Myocyte (in vitro differentiated cells): ENCODE results near the gene THAP12. TPM values are rescaled to one million over a fixed set of nuclear protein-coding genes. Genes with fewer than 3 reads are reported as not detected.
A peak's percentile ranks its signal among the peaks of the same experiment; 100 is the strongest.
"Not testable (repeated sequence)": the region's sequence is repeated elsewhere in the genome, so short reads cannot be mapped to it uniquely, and the experiment has no call there.

ENCODE experiments used
- DNase-seq: peaks from one replicate; pipeline ENCODE4 v3.0.0-alpha.2; 2012; ENCODE audit warnings: low read depth
- polyA plus RNA-seq: library from polyadenylated mRNA; unstranded; fragments of >200 nt; gene quantifications from one replicate; pipeline ENCODE4 v1.2.1, GENCODE V29; 2012; ENCODE audit warnings: missing spikeins
- total RNA-seq: library from RNA; depleted of rRNA; stranded (reverse); fragments of >200 nt; gene quantifications from 2 replicates; pipeline ENCODE4 v1.2.3, GENCODE V29; 2014

THAP12 gene
- total RNA-seq, result 25.9 and 30.4 TPM in 2 replicates
- polyA plus RNA-seq, result 10.4 TPM

- peak; percentile 98 for DNase-seq
Observed at GRCh38 chr11:76380977-76381719, at the start of gene THAP12, which contains the start of gene GVQW3. Gene THAP12 (minus strand): TSS chr11:76381132. CDS start chr11:76380836, 296 bp downstream. Gene GVQW3 (plus strand): TSS chr11:76381323. CDS start chr11:76381829, 506 bp downstream.

GRCh38 chr11:76426660-76427059 lies 45.7 kb upstream of the THAP12 start:
- DNase-seq, result no peak

- no peak for DNase-seq
Observed at GRCh38 chr11:76424891-76425290, 44.0 kb upstream of the THAP12 start.

- no peak for DNase-seq
Observed at GRCh38 chr11:76424379-76424778, 43.4 kb upstream of the THAP12 start.

DNA sequence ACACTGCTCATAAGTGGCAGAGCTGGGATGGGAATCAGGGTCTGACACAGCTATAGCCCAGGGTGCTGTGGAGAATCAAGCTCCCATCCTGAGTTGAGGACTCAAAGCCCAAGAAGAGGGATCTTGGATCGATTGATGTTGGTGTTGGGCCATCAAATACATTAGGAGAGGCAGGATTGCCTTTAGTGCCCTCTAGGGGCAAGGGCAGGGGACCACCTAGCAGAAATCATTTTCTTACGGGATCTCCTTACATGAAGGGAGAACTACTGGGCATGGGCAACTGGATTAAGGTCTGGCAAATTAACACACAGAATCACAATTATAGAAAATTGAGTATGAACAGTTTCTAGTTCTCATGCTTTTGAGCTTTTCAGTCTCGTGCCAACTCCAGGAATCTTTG lies 39.0 kb upstream of the THAP12 start:
- peak; percentile 8 for DNase-seq

- no peak for DNase-seq
Observed at GRCh38 chr11:76415073-76415472, 34.1 kb upstream of the THAP12 start.

DNA sequence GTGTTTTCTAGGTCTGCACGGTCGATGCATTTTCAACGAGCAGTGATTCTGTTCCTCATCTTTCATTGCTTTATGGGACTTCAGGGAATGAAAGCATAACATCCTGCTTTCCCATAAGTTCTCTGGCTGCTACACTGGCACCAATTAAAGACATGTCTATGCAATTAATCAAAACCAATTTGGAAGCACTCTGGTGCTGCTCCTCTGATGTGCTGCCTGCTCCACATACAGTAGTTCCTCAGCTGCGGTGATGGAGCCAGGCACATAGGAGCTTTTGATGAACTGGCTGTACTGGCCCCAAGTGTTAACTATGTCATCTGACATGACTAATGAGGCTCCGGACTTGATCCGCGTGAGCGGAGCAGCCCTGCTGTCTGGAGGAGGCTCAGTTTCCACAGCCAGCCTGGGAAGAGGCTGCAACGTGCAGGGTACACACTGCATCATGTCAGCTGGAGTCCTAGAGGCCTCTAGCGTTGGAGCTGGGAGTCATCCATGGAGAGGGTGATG lies 30.0 kb upstream of the THAP12 start:
- no peak for DNase-seq

- DNase-seq, result no peak
Observed at GRCh38 chr11:76408171-76408965, 27.4 kb upstream of the THAP12 start.

DNA sequence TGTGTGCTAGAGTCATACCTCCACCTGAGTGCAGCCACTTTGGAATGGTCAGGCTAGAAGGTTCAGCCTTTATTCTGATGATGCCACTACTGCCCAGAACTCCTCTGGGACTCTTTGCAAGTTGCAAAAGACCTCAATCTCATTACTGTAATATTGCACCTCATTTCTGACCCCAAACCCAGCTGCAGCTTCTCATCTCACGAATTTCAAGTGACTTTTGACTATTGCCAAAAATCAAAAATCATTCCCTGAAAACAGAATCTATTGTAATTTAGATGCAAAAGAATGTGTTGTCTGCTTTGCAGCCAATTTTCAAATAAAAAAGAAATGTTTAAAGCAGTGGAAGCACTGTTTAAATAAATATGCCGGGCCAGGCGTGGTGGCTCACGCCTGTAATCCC lies 25.4 kb upstream of the THAP12 start:
- no peak for DNase-seq

GRCh38 chr11:76401484-76401883 lies 20.6 kb upstream of the THAP12 start:
- not testable (repeated sequence) for DNase-seq

- DNase-seq, result no peak
Observed at GRCh38 chr11:76400967-76401366, 20.0 kb upstream of the THAP12 start.

GRCh38 chr11:76397383-76397782 lies 16.5 kb upstream of the THAP12 start:
- DNase-seq, result no peak

DNA sequence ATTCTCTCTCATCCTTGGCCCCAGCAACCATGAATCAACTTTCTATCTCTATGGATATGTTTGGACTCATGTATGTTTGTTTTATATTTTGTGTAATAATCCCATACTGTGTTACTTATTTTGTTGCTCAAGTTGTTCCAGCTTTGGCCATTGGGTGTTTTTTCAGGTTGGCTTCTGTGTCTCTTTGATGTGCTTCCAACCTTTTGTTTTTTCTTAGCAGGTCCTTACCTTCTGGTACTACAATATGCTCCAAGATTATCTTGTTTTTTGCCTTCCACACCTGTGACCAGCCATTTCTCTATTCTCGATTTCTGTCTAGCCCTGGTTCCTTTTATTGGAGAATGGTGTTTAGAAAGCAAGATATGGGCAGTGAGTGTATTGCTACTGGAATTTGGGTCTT lies 14.4 kb upstream of the THAP12 start:
- no peak for DNase-seq

DNA sequence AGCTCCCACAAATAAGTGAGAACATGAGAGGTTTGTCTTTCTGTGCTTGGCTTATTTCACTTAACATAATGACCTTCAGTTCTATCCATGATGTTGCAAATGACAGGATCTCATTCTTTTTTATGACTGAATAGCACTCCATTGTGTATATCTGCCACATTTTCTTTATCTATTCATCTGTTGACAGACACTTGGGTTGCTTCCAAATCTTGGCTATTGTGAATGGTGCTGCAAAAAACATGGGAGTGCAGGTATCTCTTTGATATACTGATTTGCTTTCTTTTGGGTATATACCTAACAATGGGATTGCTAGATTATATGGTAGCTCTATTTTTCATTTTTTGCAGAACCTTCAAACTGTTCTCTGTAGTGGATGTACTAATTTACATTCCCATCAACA lies 13.5 kb upstream of the THAP12 start:
- no peak for DNase-seq

DNA sequence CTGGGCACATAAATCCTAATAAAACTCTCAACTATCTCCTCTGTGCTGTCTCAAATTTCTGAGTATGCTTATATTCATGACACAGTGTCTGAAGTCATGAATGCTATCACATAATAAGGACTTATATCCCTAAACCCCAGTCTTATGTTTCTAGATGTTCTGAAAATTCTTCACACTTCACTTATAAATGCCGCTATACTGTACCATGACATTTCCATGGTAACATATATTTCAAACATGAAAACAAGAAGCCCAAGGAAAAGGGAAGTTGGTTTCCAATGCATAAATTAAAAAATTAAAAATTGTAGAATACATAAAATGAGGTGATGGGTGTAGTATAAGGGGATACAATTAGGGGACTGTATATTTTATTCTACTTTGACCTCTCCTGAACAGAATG lies 11.9 kb upstream of the THAP12 start:
- DNase-seq, result no peak

- DNase-seq, result no peak
Observed at GRCh38 chr11:76391811-76392475, 11.0 kb upstream of the THAP12 start.

GRCh38 chr11:76391021-76391420 lies 10.1 kb upstream of the THAP12 start:
- DNase-seq, result peak; percentile 9

DNA sequence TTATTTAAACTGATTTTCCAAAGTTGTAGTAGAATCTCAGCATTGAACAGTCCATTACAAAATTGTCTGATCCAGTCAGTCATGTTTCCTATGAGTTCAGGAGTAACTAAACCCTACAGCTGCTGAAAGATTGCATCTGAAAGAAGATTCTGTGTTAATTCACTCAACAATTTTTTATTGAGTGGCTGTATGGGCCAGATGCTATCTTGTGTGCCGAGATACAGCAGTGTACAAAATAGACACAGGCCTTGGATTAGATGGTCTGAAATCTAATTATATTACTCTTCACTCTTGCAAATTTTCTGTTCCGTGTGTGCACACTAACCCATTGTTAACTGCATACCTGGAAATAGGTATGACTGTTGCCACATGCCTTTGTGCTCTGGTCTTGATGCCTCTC lies 7.5 kb upstream of the THAP12 start:
- DNase-seq, result no peak

GRCh38 chr11:76385903-76386302 lies 5.0 kb upstream of the THAP12 start:
- DNase-seq, result no peak

DNA sequence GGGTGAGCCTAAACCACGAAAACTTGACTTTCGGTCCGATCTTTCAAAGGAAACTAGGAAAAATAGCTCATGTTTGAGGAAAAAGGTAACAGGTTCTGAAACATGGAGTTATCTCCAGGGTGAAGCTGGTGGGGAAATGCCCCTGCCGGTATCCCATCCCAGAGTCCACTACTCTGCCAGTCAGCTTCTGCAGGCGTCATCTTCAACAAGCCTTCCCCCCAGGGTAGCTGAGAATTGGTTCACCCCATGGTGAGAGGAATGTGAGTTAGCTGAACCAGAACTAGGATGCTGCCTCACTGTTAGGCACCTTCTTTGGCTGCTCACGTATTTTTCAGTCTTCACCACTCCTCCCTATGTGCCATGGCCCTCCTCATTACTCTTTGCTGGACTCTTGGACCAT lies 1.3 kb upstream of the THAP12 start:
- DNase-seq, result no peak

- peak; percentile 27 for DNase-seq
Observed at GRCh38 chr11:76380159-76380976, 564 bp downstream of the THAP12 start.
